HepG2 (cell line): ENCODE data around the gene MAGI1. TPM values are rescaled to one million over a fixed set of nuclear protein-coding genes. Genes with fewer than 3 reads are reported as not detected.

ENCODE experiments used
- AFF4 ChIP-seq: sonication (generic); formaldehyde crosslinking; IDR thresholded peaks from 2 replicates; pipeline ENCODE4 v1.4.0; 2020; ENCODE audit warnings: missing genetic modification reagents
- AHDC1 ChIP-seq: sonication (generic); formaldehyde crosslinking; IDR thresholded peaks from 2 replicates; pipeline ENCODE4 v1.5.1; 2020; ENCODE audit warnings: mild to moderate bottlenecking, missing genetic modification reagents, borderline replicate concordance
- CBX1 ChIP-seq: IDR thresholded peaks from one replicate; pipeline ENCODE4 v1.6.1; 2016; ENCODE audit warnings: antibody characterized with exemption, low read depth
- FIP1L1 ChIP-seq: fragments of 200-400 bp; formaldehyde crosslinking; IDR thresholded peaks from 2 replicates; pipeline ENCODE4 v1.6.1; 2018; ENCODE audit warnings: low read depth, mild to moderate bottlenecking, low read length, moderate library complexity, borderline replicate concordance; ENCODE audit not compliant: insufficient read depth
- GLI4 ChIP-seq: sonication (generic); formaldehyde crosslinking; IDR thresholded peaks from 2 replicates; pipeline ENCODE4 v1.5.1; 2020; ENCODE audit warnings: missing genetic modification reagents, mild to moderate bottlenecking, moderate library complexity, borderline replicate concordance
- UBTF ChIP-seq: sonication (generic); formaldehyde crosslinking; IDR thresholded peaks from 2 replicates; pipeline ENCODE4 v1.4.0; 2020; ENCODE audit warnings: mild to moderate bottlenecking, missing genetic modification reagents
- ZFP36L1 ChIP-seq: sonication (generic); formaldehyde crosslinking; IDR thresholded peaks from 2 replicates; pipeline ENCODE4 v1.8.0; 2022; ENCODE audit warnings: mild to moderate bottlenecking, missing genetic modification reagents, moderate library complexity
- ZNF446 ChIP-seq: sonication (generic); formaldehyde crosslinking; IDR thresholded peaks from 2 replicates; pipeline ENCODE4 v1.5.0; 2020; ENCODE audit warnings: mild to moderate bottlenecking, missing genetic modification reagents
- ZNF597 ChIP-seq: sonication (generic); formaldehyde crosslinking; IDR thresholded peaks from 2 replicates; pipeline ENCODE4 v1.5.0; 2020; ENCODE audit warnings: missing genetic modification reagents
- polyA plus RNA-seq, 8 experiments: library from polyadenylated mRNA; depleted of rRNA in 3 of 8; stranded (reverse) in 7 of 8; unstranded in 1 of 8; fragments of >200 nt; fragmentation: Illumina TruSeq in 4 of 8; extraction: Trizol in 4 of 8; gene quantifications; 2 replicates each; pipeline versions ENCODE4 v1.2.1 to v1.2.3, GENCODE V29; 2011 to 2016; ENCODE audit warnings: low read depth in 4 of 8, missing spikeins in 1 of 8, mixed read lengths in 1 of 8; ENCODE audit not compliant: insufficient read depth in 1 of 8
- total RNA-seq, 5 experiments: library from RNA; depleted of rRNA; stranded (reverse); fragments of >200 nt; fragmentation: Illumina TruSeq; extraction: Trizol; gene quantifications; 2 replicates each; pipeline ENCODE4 v1.2.3, GENCODE V29; 2016; ENCODE audit warnings: low read depth in 1 of 5

Gene MAGI1
- total and polyA plus RNA-seq, 2 of the 13 experiments (the other 11 are each of a cell fraction or from before 2014, with no cell fraction given) = 22.2 to 26.0 TPM

- TF ChIP-seq GLI4 (CRISPR knock-in tag) (no peak), FIP1L1 (no peak), ZFP36L1 (no peak), ZNF446 (CRISPR knock-in tag) (no peak), UBTF (CRISPR knock-in tag) (no peak), AHDC1 (CRISPR knock-in tag) (no peak), AFF4 (CRISPR knock-in tag) (no peak), CBX1 (no peak), ZNF597 (CRISPR knock-in tag) (no peak)
Observed at GRCh38 chr3:65502526-65502925, 536.2 kb downstream of the MAGI1 start (continued).
